GM19468 (cell line): ENCODE measurements around the gene ANHX.

Experiments used
- ATAC-seq: cut with Tn5 transposase; IDR thresholded peaks from one replicate; pipeline ENCODE4 v1.9.1; 2021; ENCODE audit warnings: mild to moderate bottlenecking, moderate library complexity, moderate number of reproducible peaks; ENCODE audit not compliant: unreplicated experiment; ENCODE audit errors: extremely low read depth

ANHX gene

DNA sequence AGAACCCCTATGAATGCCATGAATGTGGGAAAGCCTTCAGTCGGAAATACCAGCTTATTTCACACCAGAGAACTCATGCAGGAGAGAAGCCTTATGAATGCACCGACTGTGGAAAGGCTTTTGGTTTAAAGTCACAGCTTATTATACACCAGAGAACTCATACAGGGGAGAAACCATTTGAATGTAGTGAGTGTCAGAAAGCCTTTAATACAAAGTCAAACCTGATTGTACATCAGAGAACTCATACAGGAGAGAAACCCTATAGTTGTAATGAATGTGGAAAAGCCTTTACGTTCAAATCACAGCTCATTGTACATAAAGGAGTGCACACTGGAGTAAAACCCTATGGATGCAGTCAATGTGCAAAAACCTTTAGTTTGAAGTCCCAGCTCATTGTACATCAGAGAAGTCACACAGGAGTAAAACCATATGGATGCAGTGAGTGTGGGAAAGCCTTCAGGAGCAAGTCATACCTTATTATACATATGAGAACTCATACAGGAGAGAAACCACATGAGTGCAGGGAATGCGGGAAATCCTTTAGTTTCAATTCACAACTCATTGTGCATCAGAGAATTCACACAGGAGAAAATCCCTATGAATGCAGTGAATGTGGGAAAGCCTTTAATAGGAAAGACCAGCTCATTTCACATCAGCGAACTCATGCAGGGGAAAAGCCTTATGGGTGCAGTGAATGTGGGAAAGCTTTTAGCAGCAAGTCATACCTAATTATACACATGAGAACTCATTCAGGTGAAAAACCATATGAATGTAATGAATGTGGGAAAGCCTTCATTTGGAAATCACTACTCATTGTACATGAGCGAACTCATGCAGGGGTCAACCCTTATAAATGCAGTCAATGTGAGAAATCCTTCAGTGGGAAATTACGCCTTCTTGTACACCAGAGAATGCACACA is 32.1 kb downstream of the ANHX start:
- ATAC-seq, result no peak

- no peak for ATAC-seq
Observed at GRCh38 chr12:133202493-133203343, 33.0 kb downstream of the ANHX start.

- ATAC-seq, result no peak
Observed at GRCh38 chr12:133201888-133202287, 33.8 kb downstream of the ANHX start.

GRCh38 chr12:133192847-133193246 is 42.8 kb downstream of the ANHX start:
- no peak for ATAC-seq

- ATAC-seq, result no peak
Observed at GRCh38 chr12:133190176-133190575, 45.5 kb downstream of the ANHX start.

DNA sequence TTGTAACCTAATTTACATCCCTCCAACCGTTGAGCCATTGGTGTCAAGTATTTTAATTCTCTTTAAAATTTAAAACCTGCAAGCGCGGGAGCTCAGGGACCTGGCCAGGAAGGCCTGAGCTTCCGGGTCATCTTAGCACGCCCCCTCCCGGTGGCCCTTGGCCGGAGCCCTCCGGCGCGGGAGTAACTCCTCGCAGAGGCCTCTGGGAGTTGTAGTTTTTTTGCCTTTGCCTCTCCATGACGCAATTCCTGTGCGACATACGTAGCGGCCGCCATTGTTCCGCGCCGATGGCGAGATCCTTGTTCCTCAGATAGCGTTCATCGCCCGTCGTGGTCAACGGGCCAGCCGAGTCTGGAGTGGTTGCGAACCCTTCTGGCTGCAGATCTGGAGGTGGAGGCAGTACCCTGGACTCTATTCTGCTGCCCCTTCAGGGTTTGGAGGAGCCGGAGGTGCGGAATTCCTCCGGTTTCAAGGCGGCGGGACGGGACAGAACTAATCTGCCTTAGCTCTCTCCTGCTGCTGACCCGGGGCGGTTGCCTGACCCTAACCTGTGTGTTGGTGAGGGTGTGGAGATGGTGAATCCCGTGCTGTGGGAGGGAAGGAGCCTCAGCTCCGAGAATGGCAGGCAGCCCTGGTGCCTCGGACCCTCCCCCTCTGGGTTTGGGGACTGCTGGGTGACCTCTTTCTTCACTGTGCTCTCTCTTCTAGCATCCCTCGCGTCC is 54.3 kb downstream of the ANHX start, which contains the start of gene ZNF268:
ZNF268 (plus strand) TSS at position 258 of the 722 bp plus-strand sequence. CDS start 503 bp downstream, outside the sequence.
- ATAC-seq, result peak; percentile 76

GRCh38 chr12:133180669-133181068 is 55.0 kb downstream of the ANHX start:
- no peak for ATAC-seq

GRCh38 chr12:133174901-133175300 is 60.8 kb downstream of the ANHX start:
- no peak for ATAC-seq

- no peak for ATAC-seq
Observed at GRCh38 chr12:133172491-133172890, 63.2 kb downstream of the ANHX start.
